ENCODE data around the gene COL11A2.
A peak's percentile ranks its signal among the peaks of the same experiment; 100 is the strongest.

The COL11A2 gene

GRCh38 chr6:33211666-33212422, 19.6 kb upstream of the COL11A2 start:
- peaks cover 38% of the 10 kb centered on the region for H3K36me3 Mint-ChIP-seq
- H3K27me3 Mint-ChIP-seq: peaks cover 49% of the 10 kb centered on the region
- no peak overlapping the region for H3K4me3 Mint-ChIP-seq
- peaks cover 46% of the 10 kb centered on the region for H3K4me1 Mint-ChIP-seq
- no peak overlapping the region for H3K27ac Mint-ChIP-seq
- no peaks in the 10 kb centered on the region for H3K9me3 Mint-ChIP-seq
- no peak for ATAC-seq

DNA sequence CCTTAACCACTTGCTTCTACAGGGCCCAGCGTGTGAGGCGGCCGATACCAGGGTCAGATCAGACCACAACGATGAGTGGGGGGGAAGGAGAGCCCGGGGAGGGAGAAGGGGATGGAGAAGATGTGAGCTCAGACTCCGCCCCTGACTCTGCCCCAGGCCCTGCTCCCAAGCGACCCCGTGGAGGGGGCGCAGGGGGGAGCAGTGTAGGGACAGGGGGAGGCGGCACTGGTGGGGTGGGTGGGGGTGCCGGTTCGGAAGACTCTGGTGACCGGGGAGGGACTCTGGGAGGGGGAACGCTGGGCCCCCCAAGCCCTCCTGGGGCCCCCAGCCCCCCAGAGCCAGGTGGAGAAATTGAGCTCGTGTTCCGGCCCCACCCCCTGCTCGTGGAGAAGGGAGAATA, 18.9 kb upstream of the COL11A2 start:
- peaks cover 50% of the 10 kb centered on the region for H3K4me1 Mint-ChIP-seq
- H3K27ac Mint-ChIP-seq: no peak overlapping the region
- no peak for ATAC-seq
- peaks cover 38% of the 10 kb centered on the region for H3K36me3 Mint-ChIP-seq
- peaks cover 45% of the 10 kb centered on the region for H3K27me3 Mint-ChIP-seq
- no peak overlapping the region for H3K4me3 Mint-ChIP-seq
- H3K9me3 Mint-ChIP-seq: no peaks in the 10 kb centered on the region

GRCh38 chr6:33209856-33210255, 17.6 kb upstream of the COL11A2 start:
- peaks cover 32% of the 10 kb centered on the region for H3K27me3 Mint-ChIP-seq
- ATAC-seq: no peak
- H3K27ac Mint-ChIP-seq: no peak overlapping the region
- H3K4me3 Mint-ChIP-seq: no peak overlapping the region
- no peaks in the 10 kb centered on the region for H3K9me3 Mint-ChIP-seq
- H3K36me3 Mint-ChIP-seq: peaks cover 38% of the 10 kb centered on the region
- H3K4me1 Mint-ChIP-seq: peaks cover 62% of the 10 kb centered on the region

- peaks cover 66% of the 10 kb centered on the region for H3K4me1 Mint-ChIP-seq
- H3K4me3 Mint-ChIP-seq: peak within 1 kb of the TSS; percentile 94
- H3K27me3 Mint-ChIP-seq: peaks cover 17% of the 10 kb centered on the region
- H3K9me3 Mint-ChIP-seq: no peaks in the 10 kb centered on the region
- peaks cover 46% of the 10 kb centered on the region for H3K36me3 Mint-ChIP-seq
- H3K27ac Mint-ChIP-seq: peak within 1 kb of the TSS; percentile 89
- ATAC-seq: peak; percentile 80
Measured at GRCh38 chr6:33208091-33208967, 16.1 kb upstream of the COL11A2 start, which contains the start of gene RING1. Gene RING1, plus strand, starts transcription at chr6:33208500. Its CDS starts 323 bp downstream, at chr6:33208823.

GRCh38 chr6:33207552-33208090, 15.4 kb upstream of the COL11A2 start:
- no peak for ATAC-seq
- Mint-ChIP-seq H3K36me3 (peaks cover 47% of the 10 kb centered on the region), H3K27ac (peak overlapping the region; percentile 89), H3K9me3 (no peaks in the 10 kb centered on the region), H3K27me3 (peaks cover 10% of the 10 kb centered on the region), H3K4me3 (peak overlapping the region; percentile 94), H3K4me1 (peaks cover 66% of the 10 kb centered on the region)

DNA sequence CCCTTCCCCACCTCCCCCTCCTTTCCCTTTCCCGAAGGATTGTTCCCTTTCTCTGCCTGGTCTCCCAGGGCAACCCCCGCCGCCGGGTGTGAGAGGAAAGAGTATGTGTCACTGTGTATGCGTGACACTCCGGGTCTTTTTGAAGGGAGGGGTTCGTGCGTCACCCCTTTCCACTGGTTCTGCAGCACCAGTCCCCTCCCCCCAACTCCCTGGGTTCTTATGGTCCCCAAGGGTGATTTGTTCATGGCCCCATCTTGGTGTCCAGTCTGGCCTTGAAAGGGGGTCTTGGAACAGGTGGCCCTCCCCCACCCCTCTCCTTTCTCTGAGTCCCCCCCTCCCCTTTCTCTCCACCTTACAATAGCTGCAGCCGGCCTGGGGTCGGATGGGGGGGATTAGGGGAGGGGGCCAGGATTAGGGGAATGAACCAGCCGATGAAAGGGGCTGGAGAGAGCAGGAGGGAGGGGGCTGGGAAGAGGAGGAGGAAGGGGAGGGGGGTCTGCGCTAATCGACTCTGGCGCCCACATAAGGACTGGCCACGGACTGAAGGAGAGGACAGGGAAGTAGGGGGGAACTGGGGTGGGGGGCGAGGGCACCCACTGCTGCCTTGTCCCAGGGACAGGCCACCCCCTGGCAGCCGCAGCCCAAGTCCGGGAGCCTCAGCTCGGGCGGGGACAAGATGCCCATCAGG, 14.7 kb upstream of the COL11A2 start:
- Mint-ChIP-seq H3K4me1 (peaks cover 66% of the 10 kb centered on the region), H3K4me3 (peak overlapping the region; percentile 94), H3K27me3 (peaks cover 3% of the 10 kb centered on the region), H3K36me3 (peaks cover 47% of the 10 kb centered on the region), H3K27ac (peak overlapping the region; percentile 89), H3K9me3 (no peaks in the 10 kb centered on the region)
- ATAC-seq: no peak

DNA sequence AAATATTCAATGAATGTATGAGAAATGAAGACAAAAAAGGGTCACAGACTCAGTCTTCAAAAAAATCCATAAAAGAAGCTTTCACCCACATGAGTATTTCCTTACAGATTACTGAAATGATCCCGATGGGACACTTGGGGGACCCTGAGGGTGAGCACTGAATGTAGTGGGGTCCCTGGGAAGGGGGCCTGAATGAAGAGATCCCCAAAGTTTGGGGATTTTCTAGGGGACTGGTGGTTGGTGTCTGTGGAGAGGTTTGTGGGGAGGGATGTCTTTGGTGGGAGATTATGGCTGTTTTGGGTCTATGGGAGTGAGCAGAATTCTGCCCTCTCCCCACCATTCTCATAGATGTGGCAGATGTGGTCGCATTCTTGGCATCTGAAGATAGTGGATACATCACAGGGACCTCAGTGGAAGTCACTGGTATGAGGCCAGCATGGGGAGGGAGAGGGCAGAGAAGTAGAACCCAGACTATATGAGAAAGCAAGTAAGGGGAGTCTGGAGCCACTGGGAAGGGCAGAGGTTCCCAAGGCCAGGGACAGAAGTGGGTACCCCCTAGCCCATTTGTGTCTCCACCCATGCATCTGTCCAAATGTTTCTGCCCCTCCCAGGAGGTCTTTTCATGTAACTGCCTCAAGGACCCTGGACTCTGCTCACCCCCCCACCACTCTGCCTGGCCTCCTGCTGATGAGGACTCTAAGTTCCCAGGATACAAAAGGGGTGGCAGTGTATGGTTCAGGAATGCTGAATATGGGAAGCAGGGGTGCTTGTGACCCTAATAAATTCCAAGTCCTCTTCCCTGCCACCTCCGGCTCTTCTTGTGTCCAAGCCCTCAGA, 14.0 kb upstream of the COL11A2 start:
- H3K4me1 Mint-ChIP-seq: peaks cover 73% of the 10 kb centered on the region
- ATAC-seq: no peak
- peaks cover 43% of the 10 kb centered on the region for H3K36me3 Mint-ChIP-seq
- H3K27me3 Mint-ChIP-seq: no peaks in the 10 kb centered on the region
- H3K9me3 Mint-ChIP-seq: no peaks in the 10 kb centered on the region
- no peak overlapping the region for H3K4me3 Mint-ChIP-seq
- H3K27ac Mint-ChIP-seq: no peak overlapping the region

GRCh38 chr6:33205191-33206026, 13.1 kb upstream of the COL11A2 start:
- peaks cover 35% of the 10 kb centered on the region for H3K36me3 Mint-ChIP-seq
- no peaks in the 10 kb centered on the region for H3K27me3 Mint-ChIP-seq
- H3K9me3 Mint-ChIP-seq: no peaks in the 10 kb centered on the region
- H3K27ac Mint-ChIP-seq: peak overlapping the region; percentile 88
- ATAC-seq: peak; percentile 13
- H3K4me1 Mint-ChIP-seq: peaks cover 79% of the 10 kb centered on the region
- peak overlapping the region; percentile 95 for H3K4me3 Mint-ChIP-seq

GRCh38 chr6:33204415-33205190, 12.3 kb upstream of the COL11A2 start, which contains the start of gene HSD17B8:
Gene HSD17B8, plus strand, starts transcription at chr6:33204655. Its CDS starts 14 bp downstream, at chr6:33204669.
- ATAC-seq: peak; percentile 82
- Mint-ChIP-seq H3K36me3 (peaks cover 27% of the 10 kb centered on the region), H3K27ac (peak within 1 kb of the TSS; percentile 88), H3K9me3 (no peaks in the 10 kb centered on the region), H3K4me1 (peaks cover 77% of the 10 kb centered on the region), H3K27me3 (no peaks in the 10 kb centered on the region), H3K4me3 (peak within 1 kb of the TSS; percentile 95)

GRCh38 chr6:33204165-33204414, 11.8 kb upstream of the COL11A2 start:
- H3K36me3 Mint-ChIP-seq: peaks cover 25% of the 10 kb centered on the region
- H3K9me3 Mint-ChIP-seq: no peaks in the 10 kb centered on the region
- H3K27me3 Mint-ChIP-seq: no peaks in the 10 kb centered on the region
- no peak for ATAC-seq
- H3K4me1 Mint-ChIP-seq: peaks cover 77% of the 10 kb centered on the region
- peak overlapping the region; percentile 88 for H3K27ac Mint-ChIP-seq
- H3K4me3 Mint-ChIP-seq: peak overlapping the region; percentile 95

DNA sequence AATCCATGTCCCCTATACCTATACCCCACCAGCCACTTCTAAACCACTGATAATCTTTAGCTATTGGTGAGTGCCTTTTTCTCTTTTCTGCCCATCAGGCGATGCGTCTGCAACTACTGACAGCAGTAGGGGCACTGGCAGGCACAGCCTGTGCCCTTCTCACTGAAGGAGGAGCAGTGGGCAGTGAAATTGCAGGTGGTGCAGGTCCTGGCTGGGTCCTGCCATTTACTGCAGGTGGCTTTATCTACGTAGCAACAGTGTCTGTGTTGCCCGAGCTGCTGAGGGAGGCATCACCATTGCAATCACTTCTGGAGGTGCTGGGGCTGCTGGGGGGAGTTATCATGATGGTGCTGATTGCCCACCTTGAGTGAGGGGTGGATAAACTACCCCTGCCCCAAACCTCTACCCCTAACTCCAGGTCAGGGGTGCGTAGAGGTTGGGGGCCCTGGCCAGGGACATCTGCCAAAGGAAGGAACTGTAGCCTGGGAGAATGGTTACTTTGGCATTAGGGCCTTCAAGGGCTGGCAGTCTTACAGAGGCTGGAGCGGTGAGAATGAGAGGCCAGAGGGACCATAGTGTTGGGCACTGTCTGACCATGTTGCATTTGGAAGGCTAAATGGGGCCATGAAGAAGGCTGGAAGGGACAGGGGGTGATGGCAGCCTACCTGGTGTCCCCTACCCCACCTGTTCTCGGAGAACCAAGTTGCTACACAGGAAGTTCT, 11.3 kb upstream of the COL11A2 start:
- Mint-ChIP-seq H3K36me3 (peaks cover 25% of the 10 kb centered on the region), H3K9me3 (no peaks in the 10 kb centered on the region), H3K4me1 (peaks cover 77% of the 10 kb centered on the region), H3K27ac (no peak overlapping the region), H3K27me3 (no peaks in the 10 kb centered on the region), H3K4me3 (peak overlapping the region; percentile 95)
- no peak for ATAC-seq

DNA sequence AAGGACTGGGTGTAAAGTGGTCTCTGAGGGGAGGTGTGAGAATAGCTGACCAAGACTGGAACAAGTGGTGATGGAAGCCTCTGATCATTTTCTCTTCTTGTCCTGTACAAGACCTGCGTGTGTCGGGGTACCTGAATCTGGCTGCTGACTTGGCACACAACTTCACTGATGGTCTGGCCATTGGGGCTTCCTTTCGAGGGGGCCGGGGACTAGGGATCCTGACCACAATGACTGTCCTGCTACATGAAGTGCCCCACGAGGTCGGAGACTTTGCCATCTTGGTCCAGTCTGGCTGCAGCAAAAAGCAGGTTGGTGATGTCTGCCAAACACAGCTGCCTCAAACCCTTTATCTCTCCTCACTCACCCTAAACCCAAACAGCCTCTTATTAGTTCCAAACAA, 10.5 kb upstream of the COL11A2 start:
- H3K27ac Mint-ChIP-seq: peak overlapping the region; percentile 95
- H3K27me3 Mint-ChIP-seq: no peaks in the 10 kb centered on the region
- ATAC-seq: no peak
- H3K4me1 Mint-ChIP-seq: peaks cover 82% of the 10 kb centered on the region
- H3K9me3 Mint-ChIP-seq: no peaks in the 10 kb centered on the region
- H3K36me3 Mint-ChIP-seq: peaks cover 30% of the 10 kb centered on the region
- no peak overlapping the region for H3K4me3 Mint-ChIP-seq

GRCh38 chr6:33201935-33202334, 9.7 kb upstream of the COL11A2 start:
- peaks cover 85% of the 10 kb centered on the region for H3K4me1 Mint-ChIP-seq
- H3K36me3 Mint-ChIP-seq: peaks cover 30% of the 10 kb centered on the region
- no peaks in the 10 kb centered on the region for H3K9me3 Mint-ChIP-seq
- peak overlapping the region; percentile 92 for H3K4me3 Mint-ChIP-seq
- H3K27ac Mint-ChIP-seq: peak overlapping the region; percentile 95
- ATAC-seq: no peak
- no peaks in the 10 kb centered on the region for H3K27me3 Mint-ChIP-seq
